B cell (primary cell): ENCODE measurements around the gene MYO16.

Experiments used
- CTCF ChIP-seq: fragments of 200-600 bp; IDR thresholded peaks from one replicate; pipeline ENCODE4 v1.8.0; 2022; ENCODE audit warnings: antibody characterized with exemption, mild to moderate bottlenecking
- EZH2 ChIP-seq: IDR thresholded peaks from 2 replicates; pipeline ENCODE4 v1.6.1; 2012; ENCODE audit warnings: borderline replicate concordance, low read depth, mild to moderate bottlenecking, moderate library complexity, low read length; ENCODE audit not compliant: insufficient read depth, poor library complexity, severe bottlenecking

- TF ChIP-seq CTCF (no peak), EZH2 (no peak)
Observed at GRCh38 chr13:108877300-108877699, 247.9 kb downstream of the MYO16 start.
